SK-N-SH treated with all-trans-retinoic acid at 6 μM for 48 hours (cell line): ENCODE measurements around the gene RUBCNL.

Experiments
- ATAC-seq: fragments of 200-7000 bp; cut with Tn5 transposase; 3 replicates; pipeline ENCODE4 v1.9.1; 2020; ENCODE audit warnings: mild to moderate bottlenecking, moderate library complexity
- ARNTL ChIP-seq: fragments of 450-650 bp; formaldehyde crosslinking; IDR thresholded peaks from 2 replicates; pipeline ENCODE4 v1.5.0; 2020; ENCODE audit warnings: low read depth, mild to moderate bottlenecking, moderate library complexity, borderline replicate concordance
- BACH2 ChIP-seq: fragments of 250-450 bp; sonication (Bioruptor Pico); IDR thresholded peaks from 2 replicates; pipeline ENCODE4 v1.9.0; 2021; ENCODE audit warnings: mild to moderate bottlenecking, borderline replicate concordance
- CSDC2 ChIP-seq: fragments of 250-450 bp; sonication (Bioruptor Pico); IDR thresholded peaks from 2 replicates; pipeline ENCODE4 v1.5.0; 2020; ENCODE audit warnings: mild to moderate bottlenecking, moderate library complexity
- ESRRG ChIP-seq: fragments of 250-450 bp; sonication (Bioruptor Pico); IDR thresholded peaks from 2 replicates; pipeline ENCODE4 v1.6.1; 2021; ENCODE audit warnings: mild to moderate bottlenecking
- GLIS3 ChIP-seq: fragments of 250-450 bp; sonication (Bioruptor Pico); IDR thresholded peaks from 2 replicates; pipeline ENCODE4 v1.5.0; 2020; ENCODE audit warnings: mild to moderate bottlenecking, moderate library complexity
- ISL1 ChIP-seq: fragments of 250-450 bp; sonication (Bioruptor Pico); IDR thresholded peaks from 2 replicates; pipeline ENCODE4 v2.1.2; 2022; ENCODE audit warnings: mild to moderate bottlenecking, moderate library complexity
- OSR1 ChIP-seq: fragments of 250-450 bp; sonication (Bioruptor Pico); IDR thresholded peaks from 2 replicates; pipeline ENCODE4 v1.8.0; 2022; ENCODE audit warnings: moderate library complexity, mild to moderate bottlenecking, inconsistent platforms
- PATZ1 ChIP-seq: fragments of 250-450 bp; sonication (Bioruptor Pico); IDR thresholded peaks from 2 replicates; pipeline ENCODE4 v1.8.0; 2020; ENCODE audit warnings: mild to moderate bottlenecking, moderate library complexity, borderline replicate concordance
- POU6F1 ChIP-seq: fragments of 250-450 bp; sonication (Bioruptor Pico); IDR thresholded peaks from 2 replicates; pipeline ENCODE4 v1.8.0; 2021; ENCODE audit warnings: low read depth, mild to moderate bottlenecking, moderate library complexity, borderline replicate concordance
- PPARA ChIP-seq: fragments of 250-450 bp; sonication (Bioruptor Pico); IDR thresholded peaks from 2 replicates; pipeline ENCODE4 v1.5.0; 2020; ENCODE audit warnings: mild to moderate bottlenecking, borderline replicate concordance
- RARB ChIP-seq: fragments of 250-450 bp; sonication (Bioruptor Pico); IDR thresholded peaks from 2 replicates; pipeline ENCODE4 v1.8.0; 2021; ENCODE audit warnings: mild to moderate bottlenecking, moderate library complexity
- SNAI2 ChIP-seq: fragments of 250-450 bp; sonication (Bioruptor Pico); IDR thresholded peaks from 2 replicates; pipeline ENCODE4 v1.5.0; 2020; ENCODE audit warnings: mild to moderate bottlenecking, moderate library complexity
- TCF4 ChIP-seq: fragments of 250-450 bp; sonication (Bioruptor Pico); IDR thresholded peaks from 2 replicates; pipeline ENCODE4 v1.8.0; 2021; ENCODE audit warnings: mild to moderate bottlenecking, moderate library complexity, borderline replicate concordance
- TOX ChIP-seq: fragments of 250-450 bp; sonication (Bioruptor Pico); IDR thresholded peaks from 2 replicates; pipeline ENCODE4 v1.8.0; 2021; ENCODE audit warnings: mild to moderate bottlenecking, moderate library complexity, borderline replicate concordance
- ZC3H10 ChIP-seq: fragments of 250-450 bp; sonication (Bioruptor Pico); IDR thresholded peaks from 2 replicates; pipeline ENCODE4 v1.5.1; 2021; ENCODE audit warnings: mild to moderate bottlenecking, moderate library complexity
- ZFP30 ChIP-seq: fragments of 450-650 bp; formaldehyde crosslinking; IDR thresholded peaks from 2 replicates; pipeline ENCODE4 v1.5.0; 2022; ENCODE audit warnings: mild to moderate bottlenecking, moderate library complexity
- ZNF565 ChIP-seq: fragments of 450-650 bp; formaldehyde crosslinking; conservative IDR thresholded peaks from 2 replicates; pipeline ENCODE4 v1.5.0; 2020; ENCODE audit warnings: low read depth, mild to moderate bottlenecking, moderate library complexity
- ZNF8 ChIP-seq: fragments of 450-650 bp; formaldehyde crosslinking; IDR thresholded peaks from 2 replicates; pipeline ENCODE4 v1.5.0; 2020; ENCODE audit warnings: mild to moderate bottlenecking, moderate library complexity
- TF ChIP-seq, protein P1 (sequence below): fragments of 250-450 bp; sonication (Bioruptor Pico); IDR thresholded peaks from 2 replicates; pipeline ENCODE4 v1.5.1; 2021; ENCODE audit warnings: mild to moderate bottlenecking, moderate library complexity
- TF ChIP-seq, protein P2 (sequence below): fragments of 250-450 bp; sonication (Bioruptor Pico); IDR thresholded peaks from 2 replicates; pipeline ENCODE4 v1.5.0; 2020; ENCODE audit warnings: mild to moderate bottlenecking, moderate library complexity

Gene RUBCNL

GRCh38 chr13:46396341-46396740, 9.3 kb upstream of the RUBCNL start:
- no peak for ATAC-seq
- TF ChIP-seq POU6F1 (CRISPR knock-in tag) (no peak), PATZ1 (CRISPR knock-in tag) (no peak), ZC3H10 (CRISPR knock-in tag) (no peak)
- TF ChIP-seq, all 23 proteins: peak for 0

DNA sequence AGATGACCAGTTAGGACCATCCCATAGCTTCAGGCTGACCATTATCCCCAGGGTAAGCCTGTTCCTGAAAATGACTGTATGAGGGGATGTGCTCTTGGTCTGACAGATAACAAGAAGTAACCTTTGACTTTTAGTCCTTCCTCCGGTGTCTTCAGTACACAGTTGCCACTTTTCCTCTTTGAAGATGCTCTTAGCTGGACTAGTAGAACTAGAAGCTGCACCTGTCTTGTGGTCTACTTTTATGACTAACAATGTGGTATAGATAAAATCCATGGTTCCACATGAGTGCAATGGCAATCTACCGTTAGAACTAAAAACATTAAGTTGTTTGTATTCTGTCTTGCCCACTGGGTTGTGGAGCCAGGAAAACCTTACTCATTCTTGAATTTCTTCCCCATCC, 5.9 kb upstream of the RUBCNL start:
- TF ChIP-seq ZNF565 (no peak), PPARA (CRISPR knock-in tag) (no peak), GLIS3 (CRISPR knock-in tag) (no peak), TOX (CRISPR knock-in tag) (no peak), CSDC2 (CRISPR knock-in tag) (no peak)
- TF ChIP-seq, protein P1, sequence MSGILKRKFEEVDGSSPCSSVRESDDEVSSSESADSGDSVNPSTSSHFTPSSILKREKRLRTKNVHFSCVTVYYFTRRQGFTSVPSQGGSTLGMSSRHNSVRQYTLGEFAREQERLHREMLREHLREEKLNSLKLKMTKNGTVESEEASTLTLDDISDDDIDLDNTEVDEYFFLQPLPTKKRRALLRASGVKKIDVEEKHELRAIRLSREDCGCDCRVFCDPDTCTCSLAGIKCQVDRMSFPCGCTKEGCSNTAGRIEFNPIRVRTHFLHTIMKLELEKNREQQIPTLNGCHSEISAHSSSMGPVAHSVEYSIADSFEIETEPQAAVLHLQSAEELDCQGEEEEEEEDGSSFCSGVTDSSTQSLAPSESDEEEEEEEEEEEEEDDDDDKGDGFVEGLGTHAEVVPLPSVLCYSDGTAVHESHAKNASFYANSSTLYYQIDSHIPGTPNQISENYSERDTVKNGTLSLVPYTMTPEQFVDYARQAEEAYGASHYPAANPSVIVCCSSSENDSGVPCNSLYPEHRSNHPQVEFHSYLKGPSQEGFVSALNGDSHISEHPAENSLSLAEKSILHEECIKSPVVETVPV (CRISPR knock-in tag), result no peak
- TF ChIP-seq, protein P2, sequence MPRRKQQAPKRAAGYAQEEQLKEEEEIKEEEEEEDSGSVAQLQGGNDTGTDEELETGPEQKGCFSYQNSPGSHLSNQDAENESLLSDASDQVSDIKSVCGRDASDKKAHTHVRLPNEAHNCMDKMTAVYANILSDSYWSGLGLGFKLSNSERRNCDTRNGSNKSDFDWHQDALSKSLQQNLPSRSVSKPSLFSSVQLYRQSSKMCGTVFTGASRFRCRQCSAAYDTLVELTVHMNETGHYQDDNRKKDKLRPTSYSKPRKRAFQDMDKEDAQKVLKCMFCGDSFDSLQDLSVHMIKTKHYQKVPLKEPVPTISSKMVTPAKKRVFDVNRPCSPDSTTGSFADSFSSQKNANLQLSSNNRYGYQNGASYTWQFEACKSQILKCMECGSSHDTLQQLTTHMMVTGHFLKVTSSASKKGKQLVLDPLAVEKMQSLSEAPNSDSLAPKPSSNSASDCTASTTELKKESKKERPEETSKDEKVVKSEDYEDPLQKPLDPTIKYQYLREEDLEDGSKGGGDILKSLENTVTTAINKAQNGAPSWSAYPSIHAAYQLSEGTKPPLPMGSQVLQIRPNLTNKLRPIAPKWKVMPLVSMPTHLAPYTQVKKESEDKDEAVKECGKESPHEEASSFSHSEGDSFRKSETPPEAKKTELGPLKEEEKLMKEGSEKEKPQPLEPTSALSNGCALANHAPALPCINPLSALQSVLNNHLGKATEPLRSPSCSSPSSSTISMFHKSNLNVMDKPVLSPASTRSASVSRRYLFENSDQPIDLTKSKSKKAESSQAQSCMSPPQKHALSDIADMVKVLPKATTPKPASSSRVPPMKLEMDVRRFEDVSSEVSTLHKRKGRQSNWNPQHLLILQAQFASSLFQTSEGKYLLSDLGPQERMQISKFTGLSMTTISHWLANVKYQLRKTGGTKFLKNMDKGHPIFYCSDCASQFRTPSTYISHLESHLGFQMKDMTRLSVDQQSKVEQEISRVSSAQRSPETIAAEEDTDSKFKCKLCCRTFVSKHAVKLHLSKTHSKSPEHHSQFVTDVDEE, result no peak
- no peak for ATAC-seq

DNA sequence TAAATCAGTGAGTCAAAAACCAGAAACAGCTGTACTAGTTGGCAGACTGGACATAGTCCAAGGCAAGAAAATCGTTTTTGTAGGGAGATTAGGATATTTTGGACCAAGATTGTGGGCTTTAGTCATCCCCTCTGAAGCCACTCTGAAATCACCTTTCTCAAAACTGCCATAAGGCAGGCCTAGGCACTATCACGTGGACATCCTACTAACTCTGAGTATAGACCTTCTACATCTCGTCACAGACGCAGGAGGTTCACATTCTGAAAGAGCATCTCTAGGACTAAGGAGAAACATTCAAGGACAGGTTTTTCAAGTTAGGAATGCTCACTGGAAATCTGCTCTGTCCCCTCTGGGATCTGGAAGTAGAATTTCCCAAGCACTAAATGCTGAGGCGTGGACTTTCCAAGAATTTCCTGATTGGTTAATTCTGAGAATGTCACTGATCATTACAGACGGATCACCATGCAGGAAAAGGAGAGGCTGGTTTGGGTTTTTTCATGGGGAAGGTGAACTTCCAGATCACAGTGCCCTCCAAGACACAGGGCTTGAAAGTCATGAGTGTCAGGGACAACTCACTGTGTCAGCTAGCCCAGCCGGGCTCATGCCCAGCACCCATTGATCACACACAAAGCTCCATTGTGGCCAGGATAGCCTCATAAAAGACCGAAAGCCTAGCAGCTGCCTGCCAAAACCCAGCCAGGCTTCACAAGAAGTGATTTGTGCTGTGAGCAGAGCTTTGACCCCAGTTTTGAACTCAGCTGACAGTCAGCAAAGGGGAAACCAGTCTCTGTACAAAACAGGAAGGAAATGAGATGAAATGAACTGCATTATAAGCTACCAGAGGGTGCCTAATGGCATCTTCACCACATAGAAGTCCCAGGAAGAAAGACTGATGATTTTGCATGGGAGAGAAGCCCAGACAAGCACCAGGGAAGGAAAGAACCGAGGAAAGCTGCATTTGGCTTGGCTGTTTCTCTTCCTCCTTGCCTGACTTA, 2.7 kb upstream of the RUBCNL start:
- no peak for TF ChIP-seq PPARA (CRISPR knock-in tag)
- TF ChIP-seq ZFP30 (CRISPR knock-in tag), result no peak
- no peak for TF ChIP-seq ZNF8
- no peak for TF ChIP-seq ARNTL (CRISPR knock-in tag)
- TF ChIP-seq BACH2 (CRISPR knock-in tag), result no peak
- TF ChIP-seq OSR1 (CRISPR knock-in tag), result no peak
- TF ChIP-seq TOX (CRISPR knock-in tag), result no peak
- no peak for TF ChIP-seq GLIS3 (CRISPR knock-in tag)
- TF ChIP-seq, protein P1 (CRISPR knock-in tag), result no peak
- TF ChIP-seq ZNF565, result no peak
- no peak for TF ChIP-seq RARB (CRISPR knock-in tag)
- TF ChIP-seq TCF4 (CRISPR knock-in tag), result no peak
- ATAC-seq, result no peak

- no peak for ATAC-seq
- TF ChIP-seq OSR1 (CRISPR knock-in tag), result no peak
- no peak for TF ChIP-seq BACH2 (CRISPR knock-in tag)
- no peak for TF ChIP-seq POU6F1 (CRISPR knock-in tag)
- TF ChIP-seq SNAI2 (CRISPR knock-in tag), result no peak
- TF ChIP-seq ZNF8, result no peak
- no peak for TF ChIP-seq ISL1
- no peak for TF ChIP-seq ZNF565
- no peak for TF ChIP-seq RARB (CRISPR knock-in tag)
- no peak for TF ChIP-seq ESRRG (CRISPR knock-in tag)
- TF ChIP-seq, protein P2, result no peak
- TF ChIP-seq, all 23 proteins: peak for 0
Measured at GRCh38 chr13:46388846-46389245, 1.8 kb upstream of the RUBCNL start.
